HG02870 (cell line): Measurements from ENCODE around the gene MMS19.
"Not testable (repeated sequence)": the region's sequence is repeated elsewhere in the genome, so short reads cannot be mapped to it uniquely, and the experiment has no call there.

Experiments used
- ATAC-seq: cut with Tn5 transposase; IDR thresholded peaks from one replicate; pipeline ENCODE4 v1.9.1; 2021; ENCODE audit warnings: mild to moderate bottlenecking, moderate library complexity; ENCODE audit not compliant: unreplicated experiment

The MMS19 gene

DNA sequence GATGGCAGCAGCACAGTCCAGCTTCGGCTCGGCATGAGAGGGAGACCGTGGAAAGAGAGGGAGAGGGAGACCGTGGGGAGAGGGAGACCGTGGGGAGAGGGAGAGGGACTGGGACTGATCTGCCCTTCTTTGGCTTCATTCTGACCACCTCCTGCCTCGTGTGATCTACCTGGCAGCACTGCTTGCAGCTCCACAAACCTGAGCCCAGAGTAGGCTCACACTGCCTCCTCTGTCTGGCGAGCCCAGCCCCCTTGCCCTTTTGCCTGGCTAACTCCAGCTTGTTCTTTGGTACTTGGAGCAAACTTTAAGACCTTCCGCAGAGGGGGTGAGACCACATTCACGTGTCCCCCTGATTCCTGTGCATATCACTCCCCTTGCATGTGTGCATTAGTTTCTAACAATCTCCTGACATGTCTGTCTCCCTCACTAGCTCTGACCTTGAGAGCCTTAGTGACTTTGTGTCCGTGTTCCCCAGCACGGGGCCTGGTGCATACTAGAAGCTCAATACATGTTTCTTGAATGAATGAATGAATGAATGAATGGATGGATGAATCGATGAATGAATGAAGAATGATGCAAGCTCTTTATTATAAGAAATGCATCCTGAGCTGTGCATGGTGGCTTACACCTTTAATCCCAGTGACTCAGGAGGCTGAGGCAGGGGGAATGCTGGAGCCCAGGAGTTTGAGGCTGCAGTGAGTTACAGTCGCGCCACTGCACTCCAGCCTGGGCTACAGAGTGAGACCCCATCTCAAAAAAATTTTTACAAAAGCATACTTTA is 31.7 kb upstream of the MMS19 start:
- no peak for ATAC-seq

DNA sequence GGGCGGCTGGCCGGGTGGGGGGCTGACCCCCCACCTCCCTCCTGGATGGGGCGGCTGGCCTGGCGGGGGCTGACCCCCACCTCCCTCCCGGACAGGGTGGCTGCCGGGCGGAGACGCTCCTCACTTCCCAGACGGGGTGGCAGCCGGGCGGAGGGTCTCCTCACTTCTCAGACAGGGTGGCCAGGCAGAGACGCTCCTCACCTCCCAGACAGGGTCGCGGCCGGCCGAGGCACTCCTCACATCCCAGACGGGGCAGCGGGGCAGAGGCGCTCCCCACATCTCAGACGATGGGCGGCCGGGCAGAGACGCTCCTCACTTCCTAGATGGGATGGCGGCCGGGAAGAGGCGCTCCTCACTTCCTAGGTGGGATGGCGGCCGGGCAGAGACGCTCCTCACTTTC is 30.7 kb upstream of the MMS19 start:
- not testable (repeated sequence) for ATAC-seq

DNA sequence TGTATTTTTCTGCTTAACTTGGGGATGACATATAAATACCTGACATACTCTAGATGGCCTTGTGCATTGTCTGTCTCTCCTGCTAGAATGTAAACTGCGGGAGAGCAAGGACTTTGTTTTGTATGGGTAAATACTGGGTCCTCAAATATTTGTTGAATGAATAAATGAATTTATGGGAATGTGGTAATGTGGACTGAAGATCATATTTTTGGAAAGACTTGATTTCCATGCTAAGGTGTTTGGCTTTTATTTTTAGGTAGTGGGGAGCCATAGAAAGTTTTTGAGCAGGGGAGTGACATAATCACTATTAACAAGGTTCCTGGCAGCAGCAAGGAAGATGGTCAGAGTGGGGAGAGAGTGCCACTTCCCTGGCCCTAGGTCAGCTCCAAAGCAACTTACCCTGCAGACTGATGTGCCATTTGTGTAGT is 27.5 kb upstream of the MMS19 start:
- ATAC-seq, result no peak

DNA sequence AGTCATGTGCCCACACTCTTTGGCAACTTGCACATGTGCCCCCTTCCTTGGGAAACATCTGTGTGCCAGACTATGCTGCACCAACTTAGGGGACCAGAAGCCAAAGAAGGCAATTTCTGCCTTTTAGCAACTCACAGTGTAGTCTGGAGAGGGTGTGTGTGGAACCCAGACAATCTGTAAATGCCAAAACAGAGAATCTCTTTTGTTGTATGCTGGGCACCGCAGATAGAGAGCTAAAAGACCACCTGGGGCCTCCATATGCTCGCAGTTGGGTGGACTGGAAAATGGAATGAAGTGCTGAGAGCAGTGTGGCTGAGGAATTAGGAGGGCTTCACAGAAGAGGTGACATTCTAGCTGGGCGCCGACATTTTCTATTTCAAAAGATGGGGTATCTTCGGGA is 26.9 kb upstream of the MMS19 start:
- ATAC-seq, result no peak

DNA sequence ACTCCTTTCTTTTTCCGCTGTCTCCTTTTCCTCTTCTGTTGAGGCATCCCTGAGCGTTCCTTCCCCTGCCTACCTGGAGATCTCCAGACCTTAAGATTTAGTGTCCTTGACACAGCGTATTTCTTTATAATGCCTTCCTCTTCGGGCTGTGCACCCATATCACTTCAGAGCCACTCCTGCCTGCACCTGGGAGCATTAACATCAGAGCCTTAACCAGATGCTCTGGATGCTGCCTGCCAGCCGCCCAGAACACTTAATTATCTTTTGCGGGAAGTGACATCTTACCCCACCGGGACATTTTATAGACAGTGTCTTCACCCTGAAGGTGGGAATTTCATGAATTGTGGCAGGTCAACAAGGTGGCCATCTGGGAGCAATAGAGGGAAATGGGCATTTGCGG is 24.7 kb upstream of the MMS19 start:
- ATAC-seq, result no peak

DNA sequence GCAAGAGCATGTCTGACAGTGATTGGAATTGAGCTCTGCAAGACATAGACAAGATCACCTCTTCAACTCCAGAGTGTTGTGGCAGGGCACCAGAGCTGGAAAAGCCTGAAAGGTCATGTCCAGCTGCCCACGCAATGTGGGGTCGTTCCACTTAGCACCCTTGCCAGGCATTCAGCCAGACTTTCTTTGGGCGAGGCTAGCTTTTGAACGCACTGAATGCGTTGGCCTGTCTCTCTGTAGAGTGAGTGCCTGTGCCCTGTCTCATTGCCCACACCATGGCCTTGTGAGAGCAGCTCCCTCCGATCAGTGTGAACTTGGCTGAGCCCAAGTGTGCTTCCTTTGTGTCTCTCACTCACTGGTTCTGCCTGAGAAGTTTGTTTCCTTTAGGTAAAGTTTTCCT is 23.8 kb upstream of the MMS19 start:
- ATAC-seq, result no peak

DNA sequence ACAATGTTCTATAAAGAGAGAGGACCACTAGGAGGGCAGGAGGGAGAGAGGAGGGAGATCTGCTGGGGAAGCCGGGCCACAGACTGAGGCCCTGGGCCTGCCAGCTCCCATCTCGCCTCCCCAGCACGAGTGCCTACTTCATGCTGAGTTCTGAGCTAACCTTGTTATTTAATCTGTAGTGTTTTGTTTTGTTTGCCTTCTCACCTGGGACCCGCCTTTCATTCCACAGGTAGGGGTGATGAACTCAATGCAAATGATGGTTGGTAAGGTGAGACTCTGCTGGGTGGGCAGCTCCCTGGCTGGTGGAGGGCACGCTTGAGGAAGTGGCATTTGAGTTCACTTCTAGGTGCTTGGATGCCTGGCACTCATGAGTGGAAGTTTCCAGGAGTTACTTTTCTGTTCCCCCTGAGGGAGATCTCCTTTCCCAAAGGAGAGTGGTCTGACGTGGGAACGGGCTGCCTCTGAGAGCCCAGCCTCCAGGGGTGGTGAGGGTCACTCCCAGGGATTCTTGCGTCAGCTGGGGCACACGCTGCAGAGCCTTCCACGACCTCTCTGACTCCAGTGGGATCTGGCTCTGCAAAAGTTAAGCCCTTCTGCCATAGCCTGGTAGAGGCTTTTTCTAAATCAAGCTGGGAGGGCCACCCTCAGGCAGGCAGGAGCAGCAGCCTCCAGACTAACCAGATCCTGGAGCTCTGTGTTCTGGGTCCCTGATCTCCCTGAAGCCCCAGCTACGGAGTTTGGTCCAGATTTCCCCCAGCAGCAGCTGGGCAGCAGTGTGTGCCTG is 22.9 kb upstream of the MMS19 start:
- ATAC-seq, result no peak

DNA sequence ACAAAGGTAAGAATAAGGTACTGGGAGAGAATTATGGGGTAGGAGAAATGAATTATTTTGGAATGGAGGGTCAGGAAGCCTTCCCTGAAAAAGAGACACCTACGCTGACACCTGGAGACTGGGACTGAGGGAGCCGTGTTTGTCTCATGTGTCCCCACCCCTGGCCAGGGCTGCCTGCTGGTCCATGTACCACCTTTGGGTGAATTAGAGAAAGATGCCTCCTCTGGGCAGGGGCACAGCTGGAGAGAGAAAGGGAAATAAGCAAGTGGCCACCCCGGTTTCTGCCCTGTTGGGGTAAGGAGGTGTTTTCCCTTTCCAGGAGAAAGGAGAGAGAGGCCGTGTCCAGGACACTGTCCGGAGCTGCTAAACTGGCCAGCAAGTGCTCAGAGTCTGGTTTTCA is 22.3 kb upstream of the MMS19 start:
- no peak for ATAC-seq

DNA sequence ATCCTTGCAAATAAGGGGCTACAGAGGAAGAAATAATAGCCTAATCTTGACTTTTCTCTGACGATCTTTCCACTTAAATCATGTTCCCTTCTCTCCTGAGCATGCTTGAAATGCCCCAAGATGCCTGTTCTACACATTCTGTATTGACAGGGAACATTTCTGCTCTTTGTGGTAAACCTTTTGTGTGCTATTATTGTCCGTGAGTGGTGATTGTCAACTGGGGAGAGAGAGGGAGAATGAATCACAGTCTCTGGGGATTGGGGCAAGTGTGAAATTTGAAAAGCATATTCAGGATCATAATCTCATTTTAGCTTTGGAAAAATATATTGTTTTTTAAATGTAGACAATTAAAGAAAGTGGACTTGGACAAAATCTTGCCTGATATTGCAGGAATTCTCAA is 21.1 kb upstream of the MMS19 start:
- no peak for ATAC-seq

DNA sequence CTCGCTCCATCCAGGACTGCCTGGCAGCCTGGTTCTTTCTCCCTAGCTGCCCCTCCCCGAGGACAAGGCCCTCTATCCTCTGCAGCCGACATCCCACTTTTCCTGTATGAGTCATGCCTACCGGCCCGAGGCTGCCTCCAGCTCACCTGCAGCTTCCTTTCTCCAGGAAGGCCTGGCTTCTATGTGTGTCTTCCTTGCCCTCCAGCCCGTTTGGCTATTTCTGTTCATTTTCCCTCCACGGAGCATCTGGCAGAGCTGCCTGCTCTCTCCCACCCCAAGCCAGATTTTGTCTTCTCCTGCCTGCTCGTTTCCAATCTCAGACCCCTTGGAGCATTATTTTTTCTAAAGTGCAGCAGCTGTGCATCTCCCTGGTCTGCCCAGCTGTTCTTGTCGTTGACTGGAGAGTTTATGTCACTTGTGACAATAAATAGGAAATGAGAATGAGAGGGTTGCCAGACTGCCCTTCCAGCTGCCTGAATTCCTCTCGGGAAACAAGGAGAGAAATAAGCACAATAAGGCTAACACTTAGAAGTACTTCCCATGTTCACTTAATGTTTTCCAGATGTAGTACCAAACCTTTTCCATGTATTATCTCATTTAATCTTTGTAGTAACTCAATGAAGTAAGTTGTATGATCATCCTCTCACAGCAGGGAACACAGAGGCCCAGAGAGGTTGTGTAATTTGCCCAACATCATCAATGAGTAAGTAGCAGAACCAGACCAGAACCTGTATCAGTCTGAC is 20.2 kb upstream of the MMS19 start:
- ATAC-seq, result no peak

DNA sequence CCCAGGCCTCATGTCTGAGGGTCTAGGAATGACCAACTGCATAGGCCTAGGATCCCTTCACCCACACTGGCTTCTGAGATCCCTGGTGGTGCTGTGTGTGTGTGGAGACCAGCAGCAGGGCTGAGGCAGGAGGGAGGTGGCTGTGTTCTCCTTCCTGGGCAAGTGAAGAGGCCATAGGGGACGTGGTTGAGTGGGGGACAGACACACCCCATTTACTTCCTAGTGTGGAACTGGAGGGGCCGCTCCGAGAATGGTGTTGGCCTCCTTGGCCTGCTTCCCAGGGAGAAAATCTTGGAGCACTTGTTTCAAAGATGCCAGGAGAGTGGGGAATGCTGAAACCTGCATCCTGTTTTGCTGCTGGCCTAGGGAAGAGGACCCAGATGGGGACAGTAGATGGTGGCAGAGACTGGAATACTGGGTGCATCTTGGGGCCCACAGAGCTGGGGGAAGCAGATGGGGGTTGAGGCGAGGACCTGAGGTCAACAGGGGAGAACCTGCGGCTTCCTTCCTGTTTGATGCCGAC is 19.6 kb upstream of the MMS19 start:
- ATAC-seq, result no peak

DNA sequence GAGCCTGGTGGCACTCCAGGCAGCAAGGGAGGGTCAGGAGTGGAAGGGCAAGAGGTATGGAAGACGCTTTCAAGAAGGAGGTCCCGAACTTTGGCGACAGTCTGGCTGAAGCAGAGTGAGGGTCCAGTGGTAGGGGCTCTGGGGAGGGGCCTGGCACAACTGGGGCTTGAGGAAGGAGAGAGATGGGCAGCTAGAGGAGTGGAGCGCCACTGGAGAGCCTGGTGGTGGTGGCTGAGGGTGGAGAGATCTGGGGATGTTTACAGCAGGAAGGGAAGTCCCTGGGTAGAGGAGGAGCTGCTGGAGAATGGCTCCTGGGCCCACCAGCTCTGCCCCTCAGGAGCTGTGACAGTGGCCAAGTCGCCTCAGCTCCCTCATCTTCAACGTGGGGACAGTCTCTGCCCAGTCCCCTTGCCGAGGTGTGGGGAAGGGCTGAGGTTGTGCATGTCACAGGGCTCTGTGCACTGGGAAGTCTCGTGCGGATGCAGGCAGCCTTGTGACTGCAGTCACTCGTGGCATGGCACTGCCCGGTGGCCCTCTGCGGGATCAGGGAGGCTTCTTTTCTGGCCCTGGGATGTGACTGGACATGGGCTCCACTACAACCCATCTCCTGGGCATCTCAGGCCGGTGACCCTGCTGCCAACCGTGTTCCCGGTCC is 19.0 kb upstream of the MMS19 start:
- no peak for ATAC-seq

DNA sequence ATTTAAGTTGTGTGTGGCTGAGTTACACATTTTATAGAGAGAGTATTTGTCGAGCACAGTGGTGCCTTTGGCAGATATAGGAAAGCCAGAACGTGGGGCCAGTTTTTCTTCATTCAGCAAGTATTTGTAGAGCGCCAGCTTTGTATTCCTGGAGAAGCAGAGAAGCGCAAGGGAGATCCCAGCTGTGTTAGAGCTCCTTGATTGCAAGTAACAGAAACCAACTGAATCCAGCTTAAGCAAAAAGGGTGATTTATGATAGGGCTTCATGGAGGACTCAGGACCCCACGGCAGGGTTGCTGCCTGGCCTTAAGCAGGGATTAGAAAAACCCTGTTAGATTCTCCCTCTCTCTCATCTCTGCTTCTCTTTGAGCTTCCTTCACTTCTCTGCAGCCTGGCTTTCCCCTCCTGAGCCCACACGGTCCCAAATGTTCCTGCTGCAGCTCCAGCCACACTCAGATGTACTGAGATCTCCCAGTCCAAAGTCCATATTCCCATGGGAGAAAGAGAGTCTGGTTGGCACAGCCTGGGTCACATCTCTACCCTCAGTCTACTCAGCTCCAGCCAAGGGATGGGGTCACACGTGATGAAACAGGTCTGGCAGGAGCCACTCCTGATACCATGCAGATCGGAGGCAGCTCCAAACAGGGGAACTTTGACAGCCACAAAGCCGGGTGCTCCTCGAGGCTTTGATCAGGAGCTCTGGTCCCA is 17.2 kb upstream of the MMS19 start:
- no peak for ATAC-seq

DNA sequence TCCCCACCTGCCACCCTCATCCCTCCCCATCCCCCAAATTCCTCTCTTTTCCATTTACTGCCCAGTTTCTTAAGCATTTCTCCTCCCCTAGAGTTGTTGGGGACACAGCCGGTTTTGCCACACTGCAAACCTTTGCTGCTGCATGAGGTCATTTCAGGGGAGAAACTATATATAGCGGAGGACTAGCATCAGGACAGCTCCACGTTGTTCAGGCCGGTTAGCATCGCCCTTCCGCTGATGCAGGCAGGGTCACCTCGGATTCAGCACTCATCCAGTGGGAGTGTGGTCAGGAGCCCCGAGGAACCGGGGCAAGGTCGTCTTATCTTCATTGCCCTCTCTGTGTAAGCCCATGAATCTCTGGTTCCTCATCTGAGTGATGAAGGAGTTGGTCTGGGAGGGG is 16.1 kb upstream of the MMS19 start:
- ATAC-seq, result no peak

DNA sequence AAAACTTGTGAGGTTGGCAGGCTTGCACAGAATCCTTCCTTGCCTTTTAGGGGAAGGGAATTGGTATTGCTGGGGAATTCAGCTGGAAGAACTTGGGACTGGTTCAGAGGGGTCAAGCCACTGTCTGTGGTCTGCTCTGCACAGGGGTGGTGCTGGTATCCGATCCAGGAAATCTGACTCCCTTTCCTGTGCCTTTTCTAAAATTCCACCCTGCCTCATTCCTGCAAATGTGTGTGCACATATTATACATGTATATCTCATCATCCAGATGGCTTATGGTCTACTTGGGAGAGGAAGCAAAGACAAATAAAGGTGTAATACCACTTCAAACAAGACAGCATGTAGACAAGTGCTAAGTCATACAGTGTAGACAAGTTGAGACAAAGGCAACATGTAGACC is 14.8 kb upstream of the MMS19 start:
- ATAC-seq, result no peak

DNA sequence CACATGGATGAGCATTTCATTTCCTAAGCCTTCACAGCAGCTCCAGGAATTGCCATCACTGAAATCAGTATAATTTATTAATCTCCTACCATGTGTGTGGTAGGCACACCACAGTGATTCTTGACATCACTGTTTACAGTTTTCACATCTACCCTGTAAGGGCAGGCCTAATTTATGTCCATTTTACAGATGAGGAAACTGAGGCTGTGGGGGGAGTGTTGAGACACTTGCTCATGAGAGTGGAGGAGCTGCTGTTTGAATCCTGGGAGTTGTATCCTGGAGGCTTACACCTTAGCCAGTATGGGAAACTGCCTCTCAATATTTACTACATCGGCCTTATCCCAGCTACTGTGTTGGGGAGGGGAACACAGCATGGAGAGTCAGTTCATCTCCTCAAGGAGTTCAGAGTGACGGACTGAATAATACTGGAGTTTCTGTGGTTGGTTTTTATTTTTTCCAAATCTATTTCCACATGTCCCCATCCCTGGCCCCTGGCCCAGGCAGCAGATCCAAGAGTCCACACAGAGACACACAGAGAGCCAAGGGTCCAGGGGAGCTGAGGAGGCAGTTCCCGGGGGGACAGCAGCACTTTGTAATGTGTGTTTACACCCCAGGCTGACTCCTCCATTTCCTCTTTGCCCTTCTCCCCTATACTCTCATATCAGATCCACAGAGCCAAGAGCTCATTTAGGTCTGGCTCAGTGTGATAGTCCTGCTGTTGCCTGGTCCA is 13.7 kb upstream of the MMS19 start:
- no peak for ATAC-seq

DNA sequence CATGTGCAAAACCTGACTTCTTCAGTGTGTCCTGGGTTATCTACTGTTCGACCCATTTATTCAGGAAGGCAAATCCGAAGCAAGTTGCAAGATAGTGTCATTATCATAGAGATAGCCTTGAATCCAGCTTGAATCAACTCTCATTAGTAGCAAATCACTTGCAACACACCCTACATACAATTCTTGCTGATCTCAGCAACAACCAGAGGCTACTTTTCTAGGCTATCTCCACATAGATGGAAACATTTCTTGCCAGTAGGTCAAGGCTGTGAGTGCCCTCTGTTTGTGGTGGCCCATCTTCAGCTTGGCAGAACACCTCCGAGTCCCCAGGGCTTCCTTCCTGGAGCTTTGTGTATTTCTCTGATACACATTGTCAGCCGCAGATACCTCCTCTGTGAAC is 12.5 kb upstream of the MMS19 start:
- ATAC-seq, result no peak

DNA sequence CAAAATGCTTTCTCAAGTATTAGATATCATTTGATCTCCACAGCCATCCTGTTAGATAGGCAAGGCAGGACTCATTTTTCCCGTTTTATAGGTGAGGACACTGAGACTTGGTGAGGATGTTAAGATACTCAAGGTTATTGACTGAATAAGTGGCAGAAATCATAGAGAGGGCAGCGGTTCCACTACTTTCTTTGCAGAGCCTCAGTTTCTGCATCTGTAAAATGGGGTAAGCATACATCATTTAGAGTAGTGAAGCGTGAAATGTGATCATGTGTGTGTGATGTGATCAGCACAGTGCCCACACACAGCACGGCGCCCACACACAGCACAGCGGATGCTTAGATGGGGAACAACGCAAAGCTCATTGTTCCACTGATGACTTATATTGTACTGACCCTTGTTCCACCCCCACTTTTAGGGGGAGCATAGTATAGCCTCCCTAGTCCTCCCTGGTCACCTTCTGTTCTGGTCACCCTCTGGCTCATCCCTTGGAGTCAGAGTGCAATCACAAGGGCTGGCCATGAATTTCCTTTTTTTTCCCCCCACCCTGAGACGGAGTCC is 11.0 kb upstream of the MMS19 start:
- no peak for ATAC-seq

DNA sequence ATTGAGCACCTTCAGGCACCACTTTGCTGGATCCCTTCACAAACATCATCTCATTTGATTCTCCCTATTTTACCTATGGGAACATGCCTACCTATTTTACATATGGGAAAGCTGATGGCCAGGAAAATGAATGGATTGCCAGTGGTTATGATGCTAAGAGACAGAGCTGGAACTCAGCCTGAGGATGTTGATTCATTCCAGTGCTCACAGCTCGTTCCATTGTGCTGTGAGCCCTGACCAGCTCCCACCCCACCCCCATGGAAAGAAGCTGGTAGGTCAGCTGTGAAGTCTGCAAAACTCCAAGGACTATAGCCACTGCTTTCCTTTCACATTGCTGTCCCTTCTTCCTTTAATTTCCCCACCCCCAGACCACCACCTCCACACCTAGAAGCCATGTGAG is 10.1 kb upstream of the MMS19 start:
- no peak for ATAC-seq
